ENCODE results near the gene SFXN1.

GRCh38 chr5:175467983-175468690 lies 10.2 kb upstream of the SFXN1 start:
- TF ChIP-seq CTCF (IDR thresholded peaks at IDR 0.05) (no peak), POLR2AphosphoS5 (IDR thresholded peaks at IDR 0.05) (no peak), POLR2A (IDR thresholded peaks at IDR 0.05) (no peak), EP300 (IDR thresholded peaks at IDR 0.05) (no peak)
